HG02763 (cell line): ENCODE results near the gene HYDIN.

Experiments used
- ATAC-seq: cut with Tn5 transposase; IDR thresholded peaks from one replicate; pipeline ENCODE4 v1.9.1; 2021; ENCODE audit warnings: mild to moderate bottlenecking, moderate library complexity; ENCODE audit not compliant: unreplicated experiment

Gene HYDIN

GRCh38 chr16:70793851-70794502 is 436.5 kb downstream of the HYDIN start:
- peak; percentile 43 for ATAC-seq

DNA sequence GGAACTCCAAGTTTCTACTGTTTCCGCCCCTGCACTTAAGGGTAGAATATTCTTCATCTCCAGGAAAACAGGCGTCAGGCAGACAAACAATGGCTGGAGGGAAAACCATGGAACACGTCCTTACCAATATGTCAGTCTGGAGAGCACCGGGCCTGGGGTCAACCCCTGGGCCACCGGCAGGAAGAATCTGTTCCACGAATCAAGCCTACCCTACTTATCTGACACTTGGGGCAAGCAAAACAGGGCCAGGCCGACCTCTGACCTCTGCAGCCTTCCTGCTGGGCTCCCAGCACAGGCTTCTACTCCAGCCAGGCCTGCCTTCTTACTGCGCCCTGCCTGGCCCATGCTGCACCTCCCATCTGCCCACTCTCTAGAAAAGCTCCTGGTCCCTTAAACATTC is 439.7 kb downstream of the HYDIN start:
- no peak for ATAC-seq

DNA sequence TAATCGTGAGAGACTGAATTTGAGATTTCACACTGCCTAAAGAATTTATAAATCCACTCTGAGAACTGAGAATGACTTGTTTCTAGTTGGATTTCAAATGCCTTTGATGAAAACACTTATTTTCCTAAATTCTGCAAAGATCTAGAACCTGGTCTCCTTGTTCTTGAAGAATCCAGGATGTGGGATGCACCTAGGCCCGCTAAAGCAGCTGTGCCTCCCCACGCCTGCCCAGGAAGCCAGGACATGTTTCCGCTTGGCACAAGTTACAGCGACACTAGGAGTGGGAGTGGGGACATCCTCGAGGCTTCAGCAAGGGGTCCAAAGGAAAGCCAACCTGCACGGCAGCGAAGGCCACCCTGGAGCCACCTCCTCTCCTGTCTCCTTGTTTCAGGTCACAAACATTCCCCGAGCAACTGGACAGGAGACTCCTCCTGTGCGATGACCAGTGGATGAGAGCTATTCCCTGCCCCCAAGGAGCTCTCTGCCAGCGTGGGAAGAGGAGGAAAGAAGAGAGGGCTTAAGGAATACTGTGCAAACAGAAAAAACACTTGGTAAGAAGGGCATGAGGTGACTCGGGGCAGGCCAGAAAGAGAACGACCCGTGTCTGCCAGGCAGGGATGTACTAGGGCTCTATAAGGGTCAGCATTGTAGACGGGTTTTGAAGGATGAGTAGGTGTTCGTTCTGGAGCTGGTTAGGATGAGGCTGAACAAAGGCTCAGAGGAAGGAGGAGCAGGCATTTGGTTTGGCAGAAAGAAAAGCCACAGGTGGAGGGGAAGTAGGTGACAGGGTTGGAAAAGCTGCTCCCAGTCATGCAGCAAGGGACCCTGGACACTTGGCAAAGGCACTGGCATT is 440.7 kb downstream of the HYDIN start:
- no peak for ATAC-seq

DNA sequence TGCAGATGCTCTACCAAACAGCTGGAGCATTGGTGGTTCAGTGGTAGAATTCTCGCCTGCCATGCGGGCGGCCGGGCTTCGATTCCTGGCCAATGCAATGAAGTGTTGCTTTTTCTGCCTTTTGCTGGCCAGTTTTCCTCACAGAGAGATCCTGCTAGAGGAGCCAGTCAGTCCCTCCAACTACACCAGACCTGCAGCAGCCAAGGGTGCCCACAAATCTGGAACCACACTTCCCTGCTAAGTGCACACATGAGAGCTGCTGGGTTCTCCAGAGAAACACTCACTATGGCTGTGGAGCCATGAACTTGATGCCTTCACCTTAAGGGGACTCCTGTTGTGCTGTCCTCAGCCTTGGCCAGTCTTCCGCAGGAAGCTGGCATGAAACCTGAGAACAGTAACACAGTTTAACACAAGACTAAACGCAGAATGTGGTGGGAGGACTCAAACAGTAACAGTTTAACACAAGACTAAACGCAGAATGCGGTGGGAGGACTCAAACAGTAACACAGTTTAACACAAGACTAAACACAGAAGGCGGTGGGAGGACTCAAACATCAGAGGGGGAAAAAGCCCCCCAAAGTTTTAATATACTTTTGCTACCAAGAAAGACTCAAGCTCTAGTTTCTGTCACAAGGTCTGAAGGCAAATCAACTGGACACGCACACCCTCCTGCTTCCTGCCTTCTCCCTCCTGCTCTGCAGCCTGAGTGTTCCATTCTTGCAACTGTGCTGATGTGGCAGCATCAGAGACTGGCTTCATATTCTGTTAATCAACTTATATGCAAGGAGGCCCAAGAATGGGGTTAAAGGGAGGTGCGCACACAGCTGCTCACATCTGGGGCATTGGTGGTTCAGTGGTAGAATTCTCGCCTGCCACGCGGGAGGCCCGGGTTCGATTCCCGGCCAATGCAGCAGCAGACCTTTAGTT is 441.6 kb downstream of the HYDIN start:
- ATAC-seq: no peak

- no peak for ATAC-seq
These were observed 444.3 kb downstream of the HYDIN start for GRCh38 chr16:70786020-70786755.

DNA sequence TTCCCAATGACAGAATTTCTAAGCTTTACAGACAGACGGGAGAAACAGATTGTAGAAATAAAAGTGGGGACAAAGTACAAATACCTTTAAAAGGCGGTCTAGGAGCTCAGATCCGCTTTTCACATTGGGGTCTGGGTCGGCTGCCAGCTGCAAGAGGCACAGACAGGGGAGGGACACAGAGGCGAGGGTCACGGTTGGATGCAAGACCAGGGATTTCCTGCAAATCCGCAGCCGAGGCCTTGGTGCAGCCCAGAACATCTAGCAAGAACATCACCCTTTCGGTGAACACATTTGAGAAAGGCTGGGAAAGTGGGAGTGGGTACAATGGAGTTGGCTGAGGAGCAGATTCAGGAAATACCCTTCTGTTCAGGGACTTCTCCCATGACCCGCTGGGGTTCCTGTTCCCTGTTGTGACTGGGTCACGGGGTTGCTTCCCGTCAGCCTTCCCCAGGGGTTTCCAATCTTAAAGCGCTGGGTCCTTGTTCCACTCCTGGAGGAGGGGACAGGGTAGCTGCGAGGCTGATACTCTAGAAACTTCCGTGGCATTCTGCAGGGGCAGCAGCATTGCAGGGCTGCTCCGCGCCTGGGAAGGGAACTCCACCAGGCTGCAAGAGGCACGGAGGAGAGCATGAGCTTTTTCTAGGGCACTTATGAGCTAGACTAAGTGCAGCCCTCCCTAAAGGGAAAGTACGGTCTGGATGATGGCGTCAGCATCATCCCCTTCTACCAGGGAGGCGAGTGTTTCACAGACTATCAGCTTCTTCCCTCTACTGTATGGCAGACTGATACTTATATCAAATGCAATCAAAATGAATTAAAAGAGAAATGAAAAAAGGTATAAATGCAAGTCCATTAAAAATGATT is 445.6 kb downstream of the HYDIN start:
- ATAC-seq: no peak

- no peak for ATAC-seq
These were observed 448.3 kb downstream of the HYDIN start for GRCh38 chr16:70782237-70782636.

- no peak for ATAC-seq
These were observed 448.7 kb downstream of the HYDIN start for GRCh38 chr16:70781800-70782199.

GRCh38 chr16:70780546-70780945 is 450.0 kb downstream of the HYDIN start:
- no peak for ATAC-seq

DNA sequence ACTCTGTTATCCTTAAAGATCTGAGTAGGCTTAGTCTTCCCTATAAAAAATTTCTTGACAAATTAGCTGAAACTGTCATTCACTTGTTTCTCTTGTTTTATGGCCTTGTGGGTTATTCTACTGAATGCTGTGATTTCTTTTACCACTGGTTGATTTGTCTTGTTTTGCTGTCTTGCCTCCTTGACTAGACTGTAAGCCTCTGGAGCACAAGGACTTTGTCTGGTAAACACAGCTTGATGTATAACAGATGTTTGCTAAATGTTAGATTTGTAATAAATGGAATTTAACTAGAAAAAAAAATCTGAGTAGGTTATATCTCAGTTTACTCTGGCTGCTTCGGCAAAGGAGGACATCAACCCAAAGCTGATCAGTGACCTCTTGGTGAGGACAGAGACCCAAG is 451.2 kb downstream of the HYDIN start:
- no peak for ATAC-seq

DNA sequence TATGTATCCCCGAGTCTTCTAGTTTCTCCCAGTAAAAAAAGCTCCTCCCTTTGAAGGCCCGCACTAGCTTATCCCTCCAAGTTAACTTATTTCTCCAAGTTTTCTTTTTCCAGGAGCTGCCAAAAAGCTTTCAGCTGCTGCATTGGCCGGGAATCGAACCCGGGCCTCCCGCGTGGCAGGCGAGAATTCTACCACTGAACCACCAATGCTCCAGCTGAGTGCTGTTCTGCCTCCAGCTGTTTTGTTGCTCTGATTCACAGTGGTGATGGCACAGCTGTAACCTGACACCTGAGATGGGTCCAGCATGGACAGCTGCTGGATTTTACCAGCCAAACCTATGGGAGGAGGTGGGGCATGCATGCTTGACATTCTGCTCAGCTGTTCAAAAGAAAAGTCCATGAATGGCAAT is 451.6 kb downstream of the HYDIN start:
- ATAC-seq: no peak

- ATAC-seq: no peak
These were observed 452.5 kb downstream of the HYDIN start for GRCh38 chr16:70777973-70778406.

DNA sequence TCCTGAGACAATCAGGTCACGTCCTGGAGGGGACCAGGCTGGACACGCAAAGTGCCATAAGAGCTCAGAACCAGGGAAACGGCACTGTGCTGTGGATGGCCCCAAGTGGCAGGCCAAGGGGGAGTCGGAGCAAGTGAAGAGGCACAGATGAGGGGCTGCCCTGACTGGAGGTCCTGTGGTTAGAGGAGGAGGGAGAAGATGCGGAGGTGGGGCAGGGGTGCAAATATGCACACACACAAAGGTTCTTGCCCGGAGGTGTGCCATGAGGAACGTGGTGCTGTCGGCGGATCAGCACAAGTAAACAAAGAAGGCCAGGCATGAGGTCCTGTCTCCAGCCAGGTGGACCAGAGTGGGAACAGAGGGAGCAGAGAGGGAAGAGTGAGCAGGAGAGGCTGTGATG is 453.0 kb downstream of the HYDIN start:
- no peak for ATAC-seq

DNA sequence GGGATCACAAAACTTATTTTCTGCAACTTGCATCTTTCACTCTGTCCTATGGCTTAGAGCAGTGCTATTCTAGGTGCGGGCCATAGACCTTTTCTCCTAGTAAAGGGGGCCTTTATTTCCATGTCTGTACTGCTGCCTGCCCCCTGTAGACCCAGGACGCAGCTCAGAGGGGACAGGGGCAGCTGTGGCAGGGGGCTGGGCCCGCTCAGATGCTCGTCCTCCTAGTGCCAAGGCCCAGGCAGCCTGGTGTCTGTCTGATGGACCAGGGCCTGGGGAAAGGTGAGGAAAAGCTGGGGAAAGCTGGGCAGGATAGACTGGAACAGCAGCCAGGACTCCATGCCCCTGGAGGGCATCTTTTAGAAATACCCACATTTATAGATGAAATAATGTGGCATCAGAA is 455.1 kb downstream of the HYDIN start:
- ATAC-seq: no peak

DNA sequence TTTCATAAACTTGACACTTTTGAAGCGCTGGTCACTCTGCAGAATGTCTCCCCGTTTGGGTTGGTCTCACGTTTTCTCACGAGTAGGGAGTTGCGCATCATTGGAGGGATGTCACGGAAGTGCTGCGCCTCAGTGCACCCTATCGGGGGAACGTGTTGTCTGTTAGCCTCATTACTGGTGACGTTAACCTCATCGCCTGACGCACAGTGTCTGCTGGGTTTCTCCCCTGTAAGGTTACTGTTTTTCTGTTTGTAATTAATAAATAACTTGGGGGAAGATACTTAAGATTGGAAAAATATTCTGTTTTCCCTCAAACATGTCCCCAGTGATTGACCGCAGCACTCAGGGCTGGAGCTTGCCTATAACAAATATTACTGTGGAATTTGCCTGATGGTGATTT is 456.3 kb downstream of the HYDIN start:
- ATAC-seq: no peak

DNA sequence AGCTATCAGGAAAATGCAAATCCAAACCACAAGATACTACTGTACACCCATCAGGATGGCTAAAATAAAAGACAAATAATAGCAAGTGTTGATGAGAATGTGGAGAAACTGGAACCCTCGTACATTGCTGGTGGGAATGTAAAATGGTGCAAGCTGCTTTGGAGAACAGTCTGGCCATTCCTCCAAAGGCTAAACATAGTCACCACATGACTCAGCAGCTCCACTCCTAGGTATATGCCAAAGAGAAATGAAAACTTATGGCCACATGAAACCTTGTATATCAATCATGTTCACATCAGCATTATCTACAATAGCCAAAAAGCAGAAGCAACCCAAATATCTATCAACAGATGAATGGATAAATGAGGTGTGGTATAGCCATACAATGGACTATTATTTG is 458.0 kb downstream of the HYDIN start:
- no peak for ATAC-seq

GRCh38 chr16:70770626-70771552 is 459.6 kb downstream of the HYDIN start:
- no peak for ATAC-seq

DNA sequence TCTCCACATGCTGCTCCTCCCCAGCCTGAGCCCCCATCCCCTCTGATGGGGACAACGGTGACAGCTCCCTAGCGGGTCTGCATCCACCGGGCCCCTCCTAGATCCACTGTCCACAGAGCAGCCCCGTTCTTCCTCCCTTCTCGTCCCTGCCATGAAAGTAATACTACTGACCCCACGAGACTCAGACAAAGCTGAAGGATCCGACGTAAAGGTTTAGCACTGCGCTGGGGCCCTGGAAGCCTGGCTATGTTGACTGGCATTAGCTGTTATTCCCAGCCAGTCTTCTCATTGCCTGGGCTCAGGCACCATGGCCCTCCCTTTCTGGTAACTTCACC is 460.3 kb downstream of the HYDIN start:
- ATAC-seq: no peak

DNA sequence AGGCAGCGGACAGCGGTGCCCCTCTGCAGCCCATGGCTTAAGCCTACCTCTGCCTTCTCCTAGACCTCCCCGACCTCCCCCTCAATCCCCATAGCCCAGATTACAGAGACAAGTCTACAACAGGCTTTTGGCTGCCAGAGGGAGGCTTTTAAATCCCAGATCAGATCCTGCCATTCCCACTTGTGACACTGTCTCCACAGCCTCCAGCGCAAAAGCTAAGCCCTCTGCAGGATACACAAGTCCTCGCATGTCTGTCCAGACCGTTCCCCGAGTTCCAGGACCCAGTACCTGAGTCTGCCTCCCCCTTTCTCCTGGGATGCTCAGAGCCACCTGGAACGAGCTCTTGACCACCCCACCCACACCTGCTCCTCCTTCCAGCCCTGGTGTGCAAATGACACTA is 460.8 kb downstream of the HYDIN start:
- no peak for ATAC-seq
